Measurements from ENCODE around the gene SLC2A6. TPM values are rescaled to one million over a fixed set of nuclear protein-coding genes. Genes with fewer than 3 reads are reported as not detected.

The SLC2A6 gene
- total RNA-seq, 5 donors from 2014 or later (not counting 1 experiment from before 2014, with no cell fraction given): 3.6 to 6.1 (median 4.9) TPM

GRCh38 chr9:133512253-133513213 lies 33.6 kb upstream of the SLC2A6 start:
- CTCF ChIA-PET: no interaction called here
- 93% methylated on average over 18 of the region's 19 CpGs for WGBS (ENCODE audit: insufficient coverage)

GRCh38 chr9:133511607-133512006 lies 32.7 kb upstream of the SLC2A6 start:
- Mint-ChIP-seq H3K27ac (no peak overlapping the region), H3K4me3 (no peak overlapping the region), H3K9me3 (no peaks in the 10 kb centered on the region), H3K27me3 (peaks cover 0 to 4% of the 10 kb centered on the region in 2 donors), H3K4me1 (peaks cover 16 to 27% (median 22%) of the 10 kb centered on the region in 3 donors), H3K36me3 (no peaks in the 10 kb centered on the region)
- Histone ChIP-seq H3K36me3 (ENCODE audit: control insufficient read depth in 2 of 2, extremely low read depth in 1 of 2, insufficient read depth in 1 of 2, low read length in 1 of 2) (no peaks in the 10 kb centered on the region), H3K9me3 (no peaks in the 10 kb centered on the region), H3K4me3 (ENCODE audit: control insufficient read depth in 1 of 2, extremely low read depth in 1 of 2, low read length in 1 of 2) (no peak overlapping the region), H3K27me3 (replicated peaks in 1 of 2; ENCODE audit: control insufficient read depth in 2 of 2, extremely low read depth in 1 of 2, insufficient read depth in 2 of 2, low read length in 1 of 2) (peaks cover 0 to 25% of the 10 kb centered on the region in 2 experiments), H3K4me1 (ENCODE audit: control insufficient read depth in 1 of 2, extremely low read depth in 1 of 2, insufficient read depth in 2 of 2, low read length in 2 of 2) (peaks cover 12 to 34% of the 10 kb centered on the region in 2 experiments), H3K27ac (ENCODE audit: low read length) (no peak overlapping the region)
- POLR2A ChIA-PET: no interaction called here
- no peak for ATAC-seq (replicated peaks in 1 of 4)
- 87% methylated on average over 10 of the region's 10 CpGs for WGBS (ENCODE audit: insufficient coverage)
- DNase-seq: no peak
- CTCF ChIA-PET: no interaction called here

More at GRCh38 chr9:133512253-133513213, 33.6 kb upstream of the SLC2A6 start:
- Histone ChIP-seq H3K27ac (ENCODE audit: low read length) (no peak overlapping the region), H3K36me3 (ENCODE audit: control insufficient read depth in 2 of 2, extremely low read depth in 1 of 2, insufficient read depth in 1 of 2, low read length in 1 of 2) (no peaks in the 10 kb centered on the region), H3K27me3 (replicated peaks in 1 of 2; ENCODE audit: control insufficient read depth in 2 of 2, extremely low read depth in 1 of 2, insufficient read depth in 2 of 2, low read length in 1 of 2) (peaks cover 0 to 24% of the 10 kb centered on the region in 2 experiments), H3K9me3 (no peaks in the 10 kb centered on the region), H3K4me3 (ENCODE audit: control insufficient read depth in 1 of 2, extremely low read depth in 1 of 2, low read length in 1 of 2) (no peak overlapping the region), H3K4me1 (ENCODE audit: control insufficient read depth in 1 of 2, extremely low read depth in 1 of 2, insufficient read depth in 2 of 2, low read length in 2 of 2) (peaks cover 12 to 26% of the 10 kb centered on the region in 2 experiments)
- H3K27ac Mint-ChIP-seq: no peak overlapping the region
- no peaks in the 10 kb centered on the region for H3K9me3 Mint-ChIP-seq
- no peak overlapping the region for H3K4me3 Mint-ChIP-seq
- H3K36me3 Mint-ChIP-seq: no peaks in the 10 kb centered on the region
- H3K27me3 Mint-ChIP-seq: peaks cover 0 to 4% of the 10 kb centered on the region in 2 donors
- H3K4me1 Mint-ChIP-seq: peaks cover 16 to 27% (median 20%) of the 10 kb centered on the region in 3 donors
- DNase-seq (no peak), ATAC-seq (replicated peaks in 1 of 4) (no peak)
- POLR2A ChIA-PET: no interaction called here

DNA sequence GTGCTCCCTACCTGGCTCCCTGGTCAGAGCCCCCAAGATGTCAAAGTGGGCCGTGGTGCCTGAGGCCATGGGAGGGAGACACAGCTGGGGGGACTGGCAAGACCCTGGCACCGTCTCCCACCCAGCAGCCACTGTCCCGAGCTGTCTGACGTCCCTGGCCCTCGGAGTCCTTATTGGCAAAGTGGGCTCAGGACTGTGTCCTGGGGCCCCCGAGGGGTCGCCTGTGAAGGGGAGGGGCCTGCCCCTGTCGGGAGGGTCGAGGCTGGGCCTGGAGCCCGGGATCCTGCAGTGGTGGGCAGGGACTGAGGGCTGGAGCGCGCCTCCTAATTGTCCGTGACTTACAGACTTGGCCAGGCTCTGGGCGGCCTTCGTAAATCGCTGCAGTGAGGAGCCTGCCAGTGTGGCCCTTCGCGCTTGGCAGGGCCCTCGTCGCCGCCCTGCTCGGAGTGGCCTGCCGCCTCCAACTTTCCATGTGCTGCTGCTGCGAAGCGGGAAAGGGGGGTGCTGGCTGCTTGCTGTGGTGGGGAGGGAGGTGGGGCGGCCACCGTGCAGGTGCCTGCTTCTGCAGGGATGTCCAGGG lies 32.1 kb upstream of the SLC2A6 start:
- Histone ChIP-seq H3K4me1 (ENCODE audit: control insufficient read depth in 1 of 2, extremely low read depth in 1 of 2, insufficient read depth in 2 of 2, low read length in 2 of 2) (peaks cover 12 to 34% of the 10 kb centered on the region in 2 experiments), H3K36me3 (ENCODE audit: control insufficient read depth in 2 of 2, extremely low read depth in 1 of 2, insufficient read depth in 1 of 2, low read length in 1 of 2) (no peaks in the 10 kb centered on the region), H3K27ac (ENCODE audit: low read length) (no peak overlapping the region), H3K9me3 (no peaks in the 10 kb centered on the region), H3K4me3 (ENCODE audit: control insufficient read depth in 1 of 2, extremely low read depth in 1 of 2, low read length in 1 of 2) (no peak overlapping the region), H3K27me3 (replicated peaks in 1 of 2; ENCODE audit: control insufficient read depth in 2 of 2, extremely low read depth in 1 of 2, insufficient read depth in 2 of 2, low read length in 1 of 2) (peaks cover 0 to 19% of the 10 kb centered on the region in 2 experiments)
- no peaks in the 10 kb centered on the region for H3K36me3 Mint-ChIP-seq
- 97% methylated on average over 25 of the region's 27 CpGs for WGBS (ENCODE audit: insufficient coverage)
- DNase-seq (no peak), ATAC-seq (replicated peaks in 1 of 4) (no peak)
- H3K9me3 Mint-ChIP-seq: no peaks in the 10 kb centered on the region
- peak overlapping the region in 1 of 3 donors; percentile 38 for H3K4me3 Mint-ChIP-seq
- ChIA-PET POLR2A (no interaction called here), CTCF (no interaction called here)
- H3K27me3 Mint-ChIP-seq: peaks cover 0 to 3% of the 10 kb centered on the region in 2 donors
- H3K4me1 Mint-ChIP-seq: peaks cover 16 to 27% (median 22%) of the 10 kb centered on the region in 3 donors
- peak overlapping the region in 1 of 2 donors; percentile 52 for H3K27ac Mint-ChIP-seq

- peaks cover 0 to 13% of the 10 kb centered on the region in 2 experiments for H3K27me3 ChIP-seq (replicated peaks in 1 of 2; ENCODE audit: control insufficient read depth in 2 of 2, extremely low read depth in 1 of 2, insufficient read depth in 2 of 2, low read length in 1 of 2)
- no peaks in the 10 kb centered on the region for H3K9me3 Mint-ChIP-seq
- H3K36me3 Mint-ChIP-seq: no peaks in the 10 kb centered on the region
- no peaks in the 10 kb centered on the region for H3K27me3 Mint-ChIP-seq
- ChIA-PET POLR2A (interaction anchor here in 1 of 2 donors (0.7 kb wide), 1 partner anchor 14 kb away, joined by 6 read pairs; no protein-coding TSS in a partner anchor), CTCF (interaction anchor here in 1 of 2 donors (0.7 kb wide), 1 partner anchor 1607 kb away, joined by 3 read pairs; no protein-coding TSS in a partner anchor)
- WGBS (ENCODE audit: insufficient coverage): 6% methylated on average over 18 of the region's 26 CpGs
- H3K36me3 ChIP-seq (ENCODE audit: control insufficient read depth in 2 of 2, extremely low read depth in 1 of 2, insufficient read depth in 1 of 2, low read length in 1 of 2): no peaks in the 10 kb centered on the region
- ATAC-seq (replicated peaks in 1 of 4) (peak; percentile 85 to 91 (median 88)), DNase-seq (peak in 24 of 35 experiments; percentile 10 to 61 (median 29))
- H3K4me3 ChIP-seq (ENCODE audit: control insufficient read depth in 1 of 2, extremely low read depth in 1 of 2, low read length in 1 of 2): peak overlapping the region; percentile 10 to 25
- H3K27ac ChIP-seq (ENCODE audit: low read length): peak overlapping the region; percentile 65
- peaks cover 12 to 34% of the 10 kb centered on the region in 2 experiments for H3K4me1 ChIP-seq (ENCODE audit: control insufficient read depth in 1 of 2, extremely low read depth in 1 of 2, insufficient read depth in 2 of 2, low read length in 2 of 2)
- no peaks in the 10 kb centered on the region for H3K9me3 ChIP-seq
- peak overlapping the region; percentile 74 to 81 (median 77) for H3K4me3 Mint-ChIP-seq
- peaks cover 16 to 27% (median 22%) of the 10 kb centered on the region in 3 donors for H3K4me1 Mint-ChIP-seq
- peak overlapping the region; percentile 97 to 99 for H3K27ac Mint-ChIP-seq
Measured at GRCh38 chr9:133509179-133510083, 30.5 kb upstream of the SLC2A6 start.

DNA sequence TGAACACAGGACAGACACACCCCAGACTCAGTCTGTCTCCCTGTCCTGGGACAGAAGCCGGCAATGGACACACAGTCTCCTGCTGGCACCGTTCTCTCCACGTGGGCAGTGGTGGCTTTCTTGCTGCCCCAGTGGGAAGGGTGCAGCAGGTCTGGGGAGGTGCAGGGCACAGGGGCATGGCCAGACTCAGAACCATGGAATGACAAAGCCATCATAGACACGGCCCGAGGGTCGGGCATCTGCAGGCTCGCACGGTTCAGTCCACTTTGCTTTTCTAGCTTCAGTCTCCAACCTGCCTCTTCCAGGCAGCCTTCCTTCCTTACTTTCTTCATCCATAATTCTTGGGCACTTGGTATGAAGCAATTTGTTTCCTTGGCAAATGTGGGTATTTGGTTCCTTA lies 29.1 kb upstream of the SLC2A6 start:
- CTCF ChIA-PET: no interaction called here

More for the DNA sequence above, 29.1 kb upstream of the SLC2A6 start:
- ATAC-seq (replicated peaks in 1 of 4) (no peak), DNase-seq (no peak)
- peaks cover 0 to 8% of the 10 kb centered on the region in 2 donors for H3K27me3 Mint-ChIP-seq
- WGBS (ENCODE audit: insufficient coverage): 96% methylated on average over 3 of the region's 8 CpGs
- Histone ChIP-seq H3K27me3 (replicated peaks in 1 of 2; ENCODE audit: control insufficient read depth in 2 of 2, extremely low read depth in 1 of 2, insufficient read depth in 2 of 2, low read length in 1 of 2) (peaks cover 0 to 15% of the 10 kb centered on the region in 2 experiments), H3K36me3 (ENCODE audit: control insufficient read depth in 2 of 2, extremely low read depth in 1 of 2, insufficient read depth in 1 of 2, low read length in 1 of 2) (no peaks in the 10 kb centered on the region), H3K4me1 (ENCODE audit: control insufficient read depth in 1 of 2, extremely low read depth in 1 of 2, insufficient read depth in 2 of 2, low read length in 2 of 2) (peaks cover 12 to 34% of the 10 kb centered on the region in 2 experiments), H3K27ac (ENCODE audit: low read length) (peak overlapping the region; percentile 65), H3K9me3 (no peaks in the 10 kb centered on the region), H3K4me3 (ENCODE audit: control insufficient read depth in 1 of 2, extremely low read depth in 1 of 2, low read length in 1 of 2) (no peak overlapping the region)
- H3K4me3 Mint-ChIP-seq: peak overlapping the region in 1 of 3 donors; percentile 81
- no peaks in the 10 kb centered on the region for H3K36me3 Mint-ChIP-seq
- H3K9me3 Mint-ChIP-seq: no peaks in the 10 kb centered on the region
- POLR2A ChIA-PET: no interaction called here
- H3K27ac Mint-ChIP-seq: peak overlapping the region; percentile 97 to 99
- peaks cover 16 to 27% (median 22%) of the 10 kb centered on the region in 3 donors for H3K4me1 Mint-ChIP-seq
